WERI-Rb-1 (cell line): ENCODE measurements around the gene TMEM63A.

Source experiments
- DNase-seq: peaks from one replicate; pipeline ENCODE4 v3.0.0-alpha.2; 2020
- H3K27ac ChIP-seq: fragments of 250-450 bp; sonication (Bioruptor Pico); 2 replicates; pipeline ENCODE4 v1.5.1; 2020; ENCODE audit warnings: mild to moderate bottlenecking, moderate library complexity
- H3K27me3 ChIP-seq: fragments of 250-450 bp; sonication (Bioruptor Pico); 2 replicates; pipeline ENCODE4 v1.5.1; 2021; ENCODE audit warnings: mild to moderate bottlenecking, low read depth, moderate library complexity; ENCODE audit not compliant: insufficient read depth, severe bottlenecking
- H3K36me3 ChIP-seq: fragments of 250-450 bp; sonication (Bioruptor Pico); 2 replicates; pipeline ENCODE4 v1.5.1; 2020; ENCODE audit warnings: mild to moderate bottlenecking, moderate library complexity
- H3K4me3 ChIP-seq: 2 replicates; pipeline ENCODE4 v1.5.1; 2011; ENCODE audit warnings: low read depth, mild to moderate bottlenecking, control low read depth, low read length
- H3K9me3 ChIP-seq: fragments of 250-450 bp; sonication (Bioruptor Pico); 2 replicates; pipeline ENCODE4 v1.5.1; 2021; ENCODE audit warnings: mild to moderate bottlenecking, moderate library complexity; ENCODE audit not compliant: severe bottlenecking
- CTCF ChIP-seq: IDR thresholded peaks from 2 replicates; pipeline ENCODE4 v1.5.1; 2011; ENCODE audit warnings: low read depth, mild to moderate bottlenecking, control low read depth, inconsistent platforms, low read length

TMEM63A gene

GRCh38 chr1:225885336-225885735 is 3.2 kb upstream of the TMEM63A start:
- no peak for TF ChIP-seq CTCF
- H3K36me3 ChIP-seq = no peaks in the 10 kb centered on the region
- no peaks in the 10 kb centered on the region for H3K9me3 ChIP-seq
- H3K4me3 ChIP-seq = no peak overlapping the region
- H3K27me3 ChIP-seq = no peaks in the 10 kb centered on the region
- no peak for DNase-seq
- no peak overlapping the region for H3K27ac ChIP-seq

DNA sequence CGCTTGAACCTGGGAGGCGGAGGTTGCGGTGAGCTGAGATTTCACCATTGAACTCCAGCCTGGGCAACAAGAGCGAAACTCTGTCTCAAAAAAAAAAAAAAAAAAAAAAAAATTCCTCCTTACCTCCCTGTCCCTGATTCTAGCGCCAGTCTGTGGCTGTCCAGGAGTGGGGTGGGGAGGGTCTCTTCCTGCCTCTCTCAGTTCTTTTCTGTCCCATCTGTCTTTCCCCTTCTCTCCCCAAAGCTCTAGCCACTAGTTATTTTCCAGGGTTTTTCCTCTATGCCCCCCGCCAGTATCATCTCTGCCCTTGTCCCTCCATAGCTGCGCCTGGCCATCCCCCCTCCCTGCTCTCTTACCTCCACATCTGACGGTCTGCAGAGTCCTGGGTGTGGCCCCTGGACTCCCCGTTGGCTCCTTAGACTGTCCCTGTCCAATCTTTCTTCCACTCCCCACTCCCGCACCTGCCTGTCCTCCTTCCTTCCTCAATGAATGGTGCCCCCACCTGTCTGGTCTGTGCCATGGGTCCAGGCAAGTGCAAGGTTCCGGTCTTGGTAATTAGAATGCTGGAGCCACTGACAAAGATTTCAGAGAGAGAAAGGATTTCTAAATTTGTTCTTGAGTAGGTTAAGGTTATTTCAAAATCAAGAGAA is 1.6 kb upstream of the TMEM63A start:
- no peak for TF ChIP-seq CTCF

DNA sequence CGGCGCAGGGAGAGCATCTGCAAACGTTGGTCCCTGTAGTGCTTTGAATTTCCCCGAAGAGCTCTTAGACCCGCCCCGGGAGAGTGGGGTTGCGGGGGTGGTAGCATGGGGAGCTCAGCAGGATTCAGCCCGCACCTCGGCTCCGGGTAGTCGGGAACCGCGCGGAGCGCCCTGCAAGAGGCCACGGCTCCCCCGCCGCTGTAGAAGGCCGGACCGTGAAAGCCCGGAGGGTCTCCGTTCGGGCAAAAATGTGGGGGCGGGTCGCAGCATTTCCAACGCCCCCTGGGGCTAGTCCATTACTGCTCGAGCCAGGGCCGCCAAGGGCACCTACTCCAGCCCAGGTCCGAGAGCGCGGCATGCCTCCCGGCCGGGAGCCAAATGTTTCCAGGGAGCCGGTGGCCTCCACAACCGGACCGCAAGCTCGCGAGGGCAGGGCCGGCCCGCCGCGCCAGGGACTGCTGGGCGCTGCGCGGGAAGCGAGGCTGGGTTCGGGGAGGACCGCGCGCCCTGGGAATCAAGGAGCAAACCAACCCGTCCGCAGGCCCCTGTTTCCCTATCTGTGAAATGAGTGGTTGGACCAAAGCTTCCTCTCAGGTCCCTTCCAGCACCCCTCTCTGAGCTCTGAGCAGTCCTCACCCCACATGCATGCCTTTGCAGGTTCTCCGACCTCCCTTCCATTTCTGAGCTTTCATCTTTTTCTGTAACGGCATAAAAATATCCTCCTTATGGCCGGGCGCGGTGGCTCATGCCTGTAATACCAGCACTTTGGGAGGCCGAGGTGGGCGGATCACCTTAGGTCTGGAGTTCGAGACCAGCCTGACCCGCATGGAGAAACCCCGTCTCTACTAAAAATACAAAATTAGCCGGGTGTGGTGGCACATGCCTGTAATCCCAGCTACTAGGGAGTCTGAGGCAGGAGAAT is 775 bp upstream of the TMEM63A start:
- no peak for TF ChIP-seq CTCF
- no peaks in the 10 kb centered on the region for H3K27me3 ChIP-seq
- no peak overlapping the region for H3K4me3 ChIP-seq
- no peak overlapping the region for H3K27ac ChIP-seq
- no peak for DNase-seq
- no peaks in the 10 kb centered on the region for H3K36me3 ChIP-seq
- H3K9me3 ChIP-seq = no peaks in the 10 kb centered on the region

More for the DNA sequence above, 1.6 kb upstream of the TMEM63A start:
- Histone ChIP-seq H3K4me3 (no peak overlapping the region), H3K36me3 (no peaks in the 10 kb centered on the region), H3K9me3 (no peaks in the 10 kb centered on the region), H3K27me3 (no peaks in the 10 kb centered on the region), H3K27ac (no peak overlapping the region)
- DNase-seq = no peak

- Histone ChIP-seq H3K4me3 (no peak overlapping the region), H3K9me3 (no peaks in the 10 kb centered on the region), H3K27ac (no peak overlapping the region), H3K27me3 (no peaks in the 10 kb centered on the region), H3K36me3 (no peaks in the 10 kb centered on the region)
- DNase-seq = no peak
- no peak for TF ChIP-seq CTCF
These were observed 860 bp downstream of the TMEM63A start for GRCh38 chr1:225881081-225881958.

GRCh38 chr1:225880636-225881035 is 1.5 kb downstream of the TMEM63A start:
- TF ChIP-seq CTCF = no peak
- H3K9me3 ChIP-seq = no peaks in the 10 kb centered on the region
- DNase-seq = no peak
- H3K27ac ChIP-seq = no peak overlapping the region
- no peaks in the 10 kb centered on the region for H3K27me3 ChIP-seq
- no peak overlapping the region for H3K4me3 ChIP-seq
- H3K36me3 ChIP-seq = no peaks in the 10 kb centered on the region
